Stimulated activated CD8-positive, alpha-beta memory T cell treated with anti-CD3 and anti-CD28 coated beads, Interleukin-7, amount 100 ng/mL, for 48 hours (primary cell): ENCODE data around the gene PPP1CC.
"Not testable (repeated sequence)": the region's sequence is repeated elsewhere in the genome, so short reads cannot be mapped to it uniquely, and the experiment has no call there.

ENCODE experiments used
- DNase-seq, 2 donors: peaks; one replicate each; pipeline ENCODE4 v3.0.0-alpha.2; 2020; ENCODE audit warnings: low read depth in 1 of 2; ENCODE audit errors: extremely low read depth in 1 of 2

PPP1CC gene

DNA sequence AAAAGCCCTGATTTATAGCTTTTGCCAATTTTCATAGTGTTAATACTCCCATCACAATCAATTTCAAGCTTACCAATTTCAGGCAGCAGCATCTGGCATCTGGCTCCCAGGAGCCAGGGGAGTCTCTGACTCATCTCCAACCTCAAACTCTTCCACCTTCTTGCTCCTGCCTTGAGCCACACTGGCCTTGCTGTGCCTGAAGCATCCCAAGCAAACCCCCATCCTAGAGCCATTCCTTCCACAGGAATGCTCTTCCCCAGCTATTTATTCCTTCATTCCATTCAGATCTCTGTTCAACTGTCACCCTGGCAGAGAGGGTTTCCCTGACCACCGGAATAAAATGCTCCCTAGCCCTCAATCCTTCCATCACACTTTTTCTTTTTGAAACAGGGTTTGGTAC is 13.9 kb upstream of the PPP1CC start:
- no peak for DNase-seq

DNA sequence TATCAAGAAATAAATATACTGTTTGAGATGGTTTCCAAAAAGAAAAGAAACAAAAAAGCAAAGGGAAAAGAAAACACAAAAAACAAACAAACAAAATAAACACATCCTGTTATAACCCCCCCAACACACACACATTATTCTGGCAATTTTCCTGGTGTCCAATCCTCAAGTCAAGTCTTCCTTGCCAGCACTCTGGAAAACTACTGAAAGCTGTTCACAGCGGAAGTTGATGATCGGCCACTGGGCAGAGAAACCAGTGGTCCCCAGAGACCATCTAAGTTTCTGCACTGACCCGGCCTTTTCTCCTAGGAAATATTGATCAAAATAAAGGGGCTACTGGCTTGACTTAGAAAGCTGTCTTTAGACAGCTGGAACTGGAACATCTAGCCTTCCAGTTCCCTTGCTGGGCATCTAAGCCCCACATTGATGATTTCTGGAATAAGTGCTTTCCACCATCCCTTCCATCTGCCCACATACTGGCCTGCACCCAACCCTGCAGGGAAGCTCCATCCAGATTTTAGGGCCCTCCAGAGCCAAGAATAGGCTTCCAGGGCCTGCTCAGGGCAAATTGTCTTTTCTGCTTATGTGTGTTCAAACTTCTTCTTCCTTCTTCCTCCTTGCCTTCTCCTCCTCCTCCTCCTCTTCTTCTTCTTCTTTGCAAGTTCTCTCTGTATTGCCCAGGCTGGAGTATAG is 11.6 kb upstream of the PPP1CC start:
- no peak for DNase-seq

DNA sequence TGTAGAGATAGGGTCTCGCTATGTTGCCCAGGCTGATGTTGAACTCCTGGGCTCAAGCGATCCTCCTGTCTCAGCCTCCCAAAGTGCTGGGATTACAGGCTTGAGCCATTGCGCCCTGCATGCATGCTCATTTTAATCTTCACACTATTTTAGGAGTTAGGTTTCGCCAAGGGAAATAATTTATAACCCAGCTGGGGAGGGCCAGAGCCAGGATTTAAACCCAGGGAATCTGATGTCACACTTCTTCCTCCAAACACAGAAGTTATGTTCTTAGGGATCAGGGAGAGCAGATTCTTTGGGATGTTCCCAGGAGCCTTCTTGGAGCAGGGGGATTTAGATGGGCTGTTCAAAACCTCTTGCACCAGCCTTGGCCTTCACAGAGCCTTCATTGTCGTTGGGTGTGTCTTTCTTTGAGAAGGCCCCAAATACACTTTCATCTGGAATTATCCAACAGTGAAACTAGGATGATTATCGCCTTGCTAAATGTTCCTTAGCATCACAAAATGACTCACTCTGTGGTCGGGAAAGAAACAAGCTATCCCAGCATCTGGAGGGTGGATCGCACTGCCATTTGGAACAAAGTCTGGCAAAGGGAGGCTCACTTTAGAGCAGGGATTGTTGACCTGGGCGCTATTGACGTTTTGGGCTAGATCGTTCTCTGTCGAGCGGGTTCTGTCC is 8.2 kb upstream of the PPP1CC start:
- no peak for DNase-seq

DNA sequence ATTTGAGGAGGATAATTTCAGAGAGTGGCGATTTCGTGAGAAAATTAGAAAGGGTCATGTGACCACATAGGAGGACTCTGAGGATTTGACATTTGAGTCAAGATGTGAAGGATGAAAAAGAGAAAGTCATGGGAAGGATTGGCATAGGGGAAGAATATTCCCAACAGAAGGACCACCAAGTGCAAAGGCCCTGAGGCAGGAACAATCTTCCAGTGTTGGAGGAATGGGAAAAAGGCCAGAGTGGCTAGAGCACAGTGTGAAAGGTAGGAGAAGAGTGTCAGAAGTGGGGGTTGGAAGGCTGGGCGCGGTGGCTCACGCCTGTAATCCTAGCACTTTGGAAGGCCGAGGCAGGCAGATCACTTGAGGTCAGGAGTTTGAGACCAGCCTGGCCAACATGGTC is 3.9 kb upstream of the PPP1CC start:
- no peak for DNase-seq

- no peak for DNase-seq
Measured at GRCh38 chr12:110745542-110746284, 3.0 kb upstream of the PPP1CC start.

DNA sequence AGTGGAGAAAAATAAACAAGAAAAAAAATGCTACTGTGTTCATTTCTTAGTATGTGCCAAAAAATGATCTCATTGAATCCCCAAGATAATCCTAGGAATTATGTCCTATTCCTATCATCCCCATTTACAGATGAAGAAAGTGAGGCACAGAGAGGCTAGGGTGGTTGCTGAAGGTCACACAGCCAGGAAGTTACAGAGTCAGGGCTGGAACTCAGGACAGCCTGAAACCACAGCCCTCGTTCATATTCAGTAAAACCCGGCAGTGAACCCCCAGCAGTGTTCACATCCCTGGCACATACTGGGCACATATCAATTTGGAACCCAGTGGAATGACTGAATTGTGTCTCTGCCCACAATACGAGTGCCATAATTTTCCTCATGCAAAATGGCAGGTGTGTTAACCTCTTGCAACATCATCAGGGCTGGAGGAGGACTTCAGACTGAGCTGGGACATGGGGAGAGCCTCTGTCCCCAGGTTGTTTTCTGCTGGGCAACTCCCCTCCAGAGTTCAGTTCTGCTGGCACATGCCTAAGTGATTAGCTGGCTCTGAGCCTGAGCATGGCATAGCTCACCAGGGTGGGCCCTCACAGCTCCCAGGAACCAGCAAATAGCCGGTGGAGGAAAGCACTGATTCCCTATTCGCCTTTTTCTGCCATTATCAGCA is 2.0 kb upstream of the PPP1CC start:
- DNase-seq = no peak

DNA sequence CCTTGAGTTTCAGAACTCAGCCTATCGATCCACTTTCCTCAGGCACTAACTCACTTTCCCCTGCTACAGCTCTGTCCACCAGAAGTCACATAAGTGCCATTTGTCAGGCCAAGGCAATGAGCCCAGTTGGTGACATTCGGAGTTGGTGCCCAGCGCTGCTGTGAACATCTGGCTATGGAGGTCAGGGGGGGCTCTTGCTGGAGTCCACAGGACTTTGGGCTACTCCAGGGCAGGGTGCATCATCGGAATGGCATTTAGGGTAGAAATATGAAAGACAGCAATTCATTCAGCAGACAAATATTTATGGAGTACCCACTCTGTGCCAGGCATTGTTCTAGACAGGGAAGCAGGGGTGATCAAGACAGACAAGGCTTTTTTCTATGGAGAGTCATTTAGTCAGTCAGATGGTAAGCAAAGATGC is 1.5 kb upstream of the PPP1CC start:
- DNase-seq = no peak

DNA sequence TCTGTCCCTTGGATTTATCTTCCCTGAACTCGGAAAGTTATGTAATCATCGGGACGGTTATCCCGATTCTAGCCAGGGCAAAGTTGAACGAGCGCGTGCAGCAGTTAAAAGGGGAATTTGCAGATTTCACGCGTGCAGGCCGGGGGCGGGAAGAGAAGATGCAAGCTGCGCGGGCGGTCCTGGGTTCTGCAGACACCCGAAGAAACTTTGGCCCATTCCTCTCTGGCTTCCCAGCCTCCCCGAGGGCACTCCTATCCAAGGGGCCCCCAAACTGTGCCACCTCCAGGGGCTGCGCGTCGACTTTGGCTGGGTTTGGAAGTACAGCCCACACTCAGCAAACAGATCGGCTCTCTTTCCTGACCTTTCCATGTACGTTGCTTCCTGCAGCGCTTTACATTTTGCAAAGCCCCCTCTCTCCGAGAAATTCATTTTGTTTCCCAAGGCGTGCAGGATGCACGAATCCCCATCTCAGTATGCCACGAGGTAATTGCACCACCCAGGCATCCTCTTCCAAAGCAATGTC is 941 bp upstream of the PPP1CC start:
- no peak for DNase-seq

DNA sequence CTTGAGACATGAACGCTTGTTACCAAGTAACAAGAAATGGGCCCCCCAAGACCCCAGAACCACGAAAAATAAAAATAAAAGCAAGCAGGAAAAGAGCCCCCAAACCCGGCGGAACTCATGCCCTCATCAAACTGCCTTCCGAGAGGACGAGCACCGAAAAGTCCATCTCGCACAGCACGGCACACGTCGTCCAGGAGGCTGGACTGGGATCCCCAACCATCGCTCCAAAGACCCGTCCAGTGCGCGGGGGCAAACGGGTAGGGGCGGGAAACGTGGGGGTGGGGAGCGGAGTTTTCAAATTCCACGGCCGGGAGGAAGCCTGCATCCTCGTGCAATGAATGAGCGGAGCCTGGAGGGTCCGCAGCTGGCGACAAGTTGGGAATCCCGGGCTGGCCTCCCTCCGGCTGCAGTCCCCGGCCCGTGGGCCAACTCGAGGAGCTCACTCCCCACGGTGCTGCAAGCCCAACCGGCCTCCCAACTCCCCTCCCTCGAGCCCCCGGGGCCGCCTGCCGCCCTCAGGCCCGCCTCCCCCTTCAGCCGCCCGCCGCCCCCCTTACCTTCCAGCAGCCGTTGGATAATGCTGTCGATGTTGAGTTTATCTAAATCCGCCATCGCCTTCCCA is 484 bp downstream of the PPP1CC start:
- no peak for DNase-seq

DNA sequence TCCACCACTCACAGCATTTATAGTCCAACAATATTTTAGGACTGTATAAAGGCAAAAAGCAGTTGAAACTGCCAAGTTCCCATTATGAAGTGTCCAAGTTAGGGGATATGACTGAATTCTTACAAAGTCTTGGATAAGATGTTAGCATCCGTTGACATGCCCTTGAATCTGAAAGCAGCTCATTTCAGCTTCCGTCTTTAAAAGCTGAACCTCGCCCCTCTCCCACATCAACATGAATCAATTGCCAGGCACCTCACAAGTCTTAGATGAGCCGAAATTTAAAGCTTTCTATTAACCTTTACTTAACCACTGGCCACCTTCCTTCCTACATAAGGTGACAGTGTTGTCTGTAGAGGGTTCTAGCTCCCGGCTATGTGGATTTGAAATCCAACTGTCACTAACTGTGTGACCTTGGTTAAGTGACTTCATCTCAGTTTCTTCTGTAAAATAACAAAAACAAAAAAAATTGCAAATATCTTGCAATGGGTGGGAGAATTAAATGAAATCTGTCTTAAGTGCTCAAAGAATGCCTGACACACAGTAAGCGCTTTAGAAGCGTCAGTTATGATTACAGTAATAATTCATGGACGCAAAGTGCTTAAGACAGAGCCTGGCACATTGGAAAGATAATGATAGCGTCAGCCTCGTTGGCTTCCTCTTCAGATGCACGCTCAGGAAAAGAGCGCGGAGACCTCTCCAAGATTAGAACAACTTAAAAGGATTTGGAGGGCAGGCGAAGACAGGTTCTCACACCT is 1.2 kb downstream of the PPP1CC start:
- no peak for DNase-seq

GRCh38 chr12:110739894-110740293 is 2.8 kb downstream of the PPP1CC start:
- no peak for DNase-seq

DNA sequence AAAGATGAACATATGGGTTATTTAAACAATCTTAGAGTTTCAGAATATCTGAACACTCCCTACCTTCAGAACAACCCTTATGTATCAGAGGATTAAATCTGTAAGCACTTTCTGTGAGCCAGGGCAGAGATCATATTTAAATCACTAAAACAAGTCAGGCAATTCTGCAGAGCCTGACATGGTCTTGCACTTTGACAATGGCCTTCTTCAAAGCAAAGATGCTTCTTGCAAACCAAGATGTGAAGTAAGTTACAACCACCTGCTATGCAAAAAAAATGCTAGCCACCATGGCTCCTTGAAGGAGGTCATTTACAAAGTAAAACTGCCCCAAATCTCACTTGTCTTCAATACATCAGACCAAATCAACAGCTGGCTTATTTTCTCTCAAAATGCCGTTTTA is 3.2 kb downstream of the PPP1CC start:
- DNase-seq = no peak

DNA sequence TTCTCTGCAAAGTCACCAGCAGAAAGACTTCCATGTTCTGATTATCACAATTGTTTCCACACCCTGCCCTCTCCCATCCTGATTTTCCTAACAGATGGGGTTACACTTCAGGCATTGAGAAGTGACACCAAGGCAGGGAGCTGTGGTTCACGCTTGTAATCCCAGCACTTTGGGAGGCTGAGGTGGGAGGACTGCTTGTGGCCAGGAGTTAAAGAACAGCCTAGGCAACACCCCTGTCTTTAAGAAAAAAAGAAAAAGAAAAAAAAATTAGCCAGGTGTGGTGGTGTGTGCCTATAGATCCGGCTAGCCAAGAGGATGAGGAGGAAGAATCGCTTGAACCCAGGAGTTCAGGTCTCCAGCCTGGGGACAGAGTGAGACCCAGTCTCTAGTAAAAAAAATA is 5.2 kb downstream of the PPP1CC start:
- DNase-seq = no peak

GRCh38 chr12:110737016-110737415 is 5.7 kb downstream of the PPP1CC start:
- DNase-seq = not testable (repeated sequence)

- no peak for DNase-seq
Measured at GRCh38 chr12:110733900-110734299, 8.8 kb downstream of the PPP1CC start.

DNA sequence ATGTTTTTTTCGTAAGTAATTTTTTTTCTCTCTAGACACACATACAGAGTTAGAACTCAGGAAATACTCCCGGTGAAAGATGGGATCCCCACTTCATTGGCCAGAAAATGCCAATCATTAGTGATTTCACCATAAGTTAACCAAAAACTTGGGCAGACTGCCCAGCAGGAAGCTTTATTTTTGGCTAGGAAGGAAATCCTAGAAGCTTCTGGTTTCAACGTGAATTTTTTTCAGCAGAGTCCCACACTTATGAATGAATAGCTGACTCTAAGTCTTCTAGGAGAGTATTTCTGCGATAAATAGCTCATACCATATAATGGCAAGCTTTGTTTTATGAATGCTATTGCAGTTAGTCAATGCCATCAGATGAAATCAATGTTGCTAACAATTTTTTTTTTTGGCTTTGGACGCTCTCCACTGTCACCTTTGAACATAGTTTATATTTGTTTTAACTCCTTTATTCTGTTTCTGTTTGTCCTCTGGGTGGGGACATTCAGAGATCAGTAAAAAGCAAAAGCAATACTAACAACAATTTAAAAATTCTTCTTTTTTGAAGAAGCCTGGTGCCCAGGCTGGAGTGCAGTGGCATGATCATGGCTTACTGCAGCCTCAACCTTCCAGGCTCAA is 9.5 kb downstream of the PPP1CC start:
- no peak for DNase-seq

DNA sequence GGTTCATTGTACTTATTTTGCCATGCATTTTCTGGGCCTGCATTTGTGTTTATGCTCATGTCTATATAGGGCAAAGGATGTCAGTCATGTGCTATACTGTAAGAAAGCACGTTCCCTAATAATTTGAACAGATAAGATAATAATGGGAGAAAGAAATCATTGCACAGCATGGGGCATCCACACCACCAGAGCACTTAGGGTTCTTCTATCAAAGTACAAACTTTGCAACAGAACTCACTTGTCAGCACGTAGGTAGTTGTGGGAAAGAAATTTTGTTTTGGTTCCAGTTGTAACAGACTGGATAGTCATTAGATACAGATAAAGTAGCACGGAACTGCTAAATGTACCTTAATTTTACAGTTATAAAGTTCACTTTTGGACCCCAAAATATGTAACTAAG is 10.1 kb downstream of the PPP1CC start:
- no peak for DNase-seq

- DNase-seq = no peak
Measured at GRCh38 chr12:110731479-110731878, 11.2 kb downstream of the PPP1CC start.

DNA sequence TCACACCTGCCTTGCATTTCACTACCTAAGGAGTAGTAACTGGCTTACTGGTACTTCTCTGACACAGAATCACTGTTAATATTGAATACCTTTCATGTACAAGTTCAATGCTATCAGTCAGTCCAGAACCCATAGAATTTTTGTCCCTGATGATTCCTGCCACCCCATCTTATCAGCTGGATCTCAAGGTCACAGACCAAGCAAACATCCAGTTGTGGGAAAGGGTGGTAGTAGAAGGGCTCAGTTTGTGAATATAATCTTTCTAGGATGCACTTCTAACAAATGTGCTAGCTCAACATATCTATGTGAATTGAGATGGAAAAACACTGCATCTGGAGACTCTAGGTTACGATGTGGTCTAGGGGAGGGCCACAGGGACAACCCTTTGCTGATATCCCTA is 14.1 kb downstream of the PPP1CC start:
- DNase-seq = no peak
